GM23248 (cell line): Measurements from ENCODE around the gene CD68.

Experiments used
- EZH2 ChIP-seq: fragments of 200-600 bp; sonication (generic); IDR thresholded peaks from 2 replicates; pipeline ENCODE4 v1.6.1; 2018; ENCODE audit warnings: antibody characterized with exemption, mild to moderate bottlenecking; ENCODE audit not compliant: insufficient read depth, poor library complexity, severe bottlenecking
- EZH2phosphoT487 ChIP-seq: fragments of 200-600 bp; sonication (generic); IDR thresholded peaks from 2 replicates; pipeline ENCODE4 v1.6.1; 2018; ENCODE audit warnings: antibody characterized with exemption, moderate library complexity, mild to moderate bottlenecking, low read depth; ENCODE audit not compliant: insufficient read depth

- TF ChIP-seq EZH2, result no peak
- TF ChIP-seq EZH2phosphoT487, result no peak
Measured at GRCh38 chr17:7593296-7593695, 13.9 kb downstream of the CD68 start.
